K562 (cell line): ENCODE data around the gene CZIB. TPM values are rescaled to one million over a fixed set of nuclear protein-coding genes. Genes with fewer than 3 reads are reported as not detected.

Experiments used
- CCNT2 ChIP-seq: IDR thresholded peaks from 2 replicates; pipeline ENCODE4 v1.6.1; 2011; ENCODE audit warnings: borderline replicate concordance, low read depth, mild to moderate bottlenecking, moderate library complexity, mixed read lengths, low read length; ENCODE audit not compliant: insufficient read length; ENCODE audit errors: extremely low read depth
- DACH1 ChIP-seq: fragments of 450-650 bp; IDR thresholded peaks from 2 replicates; pipeline ENCODE4 v1.6.1; 2018; ENCODE audit not compliant: partially characterized antibody
- ETV5 ChIP-seq: sonication (generic); formaldehyde crosslinking; IDR thresholded peaks from 2 replicates; pipeline ENCODE4 v1.4.0; 2020; ENCODE audit warnings: low read depth, mild to moderate bottlenecking, missing genetic modification reagents
- IFI16 ChIP-seq: fragments of 250-450 bp; sonication (Bioruptor Pico); IDR thresholded peaks from 2 replicates; pipeline ENCODE4 v2.1.2; 2022; ENCODE audit warnings: mild to moderate bottlenecking, inconsistent platforms
- LARP7 ChIP-seq: fragments of 450-650 bp; IDR thresholded peaks from 2 replicates; pipeline ENCODE4 v1.6.1; 2016
- TSC22D4 ChIP-seq: fragments of 450-650 bp; IDR thresholded peaks from 2 replicates; pipeline ENCODE4 v1.6.1; 2016; ENCODE audit warnings: missing genetic modification characterization, missing biosample characterization, control low read depth
- XRCC5 ChIP-seq: fragments of 200-400 bp; formaldehyde crosslinking; IDR thresholded peaks from 2 replicates; pipeline ENCODE4 v1.6.1; 2017; ENCODE audit warnings: low read depth, mild to moderate bottlenecking, low read length
- polyA plus RNA-seq, 8 experiments: library from polyadenylated mRNA; depleted of rRNA in 4 of 8; stranded (reverse) in 5 of 8; unstranded in 3 of 8; fragments of >200 nt; fragmentation: Nextera tagmentation in 2 of 8; fragmentation: Illumina TruSeq in 1 of 8; extraction: Ambion mirVana in 2 of 8; extraction: Trizol in 1 of 8; gene quantifications; 2 replicates each; pipeline versions ENCODE4 v1.2.1 to v1.2.3, GENCODE V29; 2011 to 2014; ENCODE audit warnings: inconsistent platforms in 1 of 8, missing spikeins in 1 of 8
- total RNA-seq, 7 experiments: library from RNA; depleted of rRNA in 6 of 7; stranded (reverse); fragments of >200 nt in 6 of 7; fragmentation: Illumina TruSeq in 2 of 7; extraction: Trizol in 2 of 7; gene quantifications; 2 replicates each; pipeline versions ENCODE4 v1.2.1 to v1.2.3, GENCODE V29; 2011 to 2021; ENCODE audit warnings: low replicate concordance in 1 of 7
- TF ChIP-seq, protein P1 (sequence below): fragments of 250-450 bp; sonication (Bioruptor Pico); IDR thresholded peaks from 2 replicates; pipeline ENCODE4 v1.4.0; 2020
- TF ChIP-seq, protein P2 (sequence below), 2 experiments: fragments of 450-650 bp in 1 of 2; sonication (generic) in 1 of 2; formaldehyde crosslinking in 1 of 2; IDR thresholded peaks in 1 of 2; conservative IDR thresholded peaks in 1 of 2; 2 replicates each; pipeline versions ENCODE4 v1.6.1 to v1.8.1; 2016 to 2023; ENCODE audit warnings: mild to moderate bottlenecking in 2 of 2, moderate library complexity in 2 of 2, inconsistent platforms in 1 of 2, missing genetic modification reagents in 1 of 2
- TF ChIP-seq, protein P3 (sequence below): fragments of 450-650 bp; IDR thresholded peaks from 2 replicates; pipeline ENCODE4 v1.6.1; 2016; ENCODE audit warnings: low read depth

Gene CZIB
- total and polyA plus RNA-seq, 9 of the 15 experiments (the other 6 are each of a cell fraction or from before 2014, with no cell fraction given) = 52.6 to 111 (median 80.0) TPM

DNA sequence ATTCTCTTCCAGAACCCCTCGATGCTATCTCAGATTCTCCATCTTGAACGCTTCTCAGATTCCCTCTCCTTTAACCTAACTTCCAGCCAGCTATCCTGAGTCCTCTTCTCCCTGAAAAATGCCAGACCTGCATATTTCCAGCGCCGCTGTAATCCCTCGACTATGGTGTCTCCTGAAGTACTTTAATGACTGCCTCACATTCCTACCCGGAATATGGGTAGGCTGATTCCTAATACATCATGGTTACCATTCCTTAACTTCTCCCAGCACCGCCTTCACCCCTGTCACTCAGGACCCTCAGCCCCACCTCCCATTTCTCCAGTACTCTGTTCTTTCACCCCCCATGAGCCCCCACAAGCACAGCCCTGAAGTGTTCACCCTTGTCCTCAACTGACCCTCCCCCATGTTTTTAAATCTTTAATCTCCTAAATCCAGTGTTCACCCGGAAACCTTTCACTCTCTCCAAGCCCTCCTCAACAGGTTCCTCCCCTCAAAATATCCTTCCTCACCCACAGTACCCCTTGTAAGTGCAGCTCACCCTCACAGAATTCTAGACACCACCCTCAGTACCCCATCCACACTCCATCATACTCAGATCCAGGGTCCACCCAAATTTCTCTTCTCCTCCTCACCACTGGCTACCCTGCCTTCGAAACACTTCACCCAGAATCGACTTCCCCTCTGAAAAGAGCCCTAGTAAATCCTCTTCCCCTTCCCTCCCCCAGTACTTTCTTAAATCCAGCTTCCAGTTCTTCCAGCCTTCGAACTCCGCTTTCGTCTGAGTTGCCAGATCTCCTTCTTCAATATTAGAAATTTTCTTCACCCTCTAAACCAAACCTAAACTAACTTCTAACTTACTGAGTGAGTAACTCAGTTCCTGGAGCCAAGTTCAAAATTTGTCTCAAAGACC, 22.9 kb downstream of the CZIB start (continued):
- TF ChIP-seq, protein P1, sequence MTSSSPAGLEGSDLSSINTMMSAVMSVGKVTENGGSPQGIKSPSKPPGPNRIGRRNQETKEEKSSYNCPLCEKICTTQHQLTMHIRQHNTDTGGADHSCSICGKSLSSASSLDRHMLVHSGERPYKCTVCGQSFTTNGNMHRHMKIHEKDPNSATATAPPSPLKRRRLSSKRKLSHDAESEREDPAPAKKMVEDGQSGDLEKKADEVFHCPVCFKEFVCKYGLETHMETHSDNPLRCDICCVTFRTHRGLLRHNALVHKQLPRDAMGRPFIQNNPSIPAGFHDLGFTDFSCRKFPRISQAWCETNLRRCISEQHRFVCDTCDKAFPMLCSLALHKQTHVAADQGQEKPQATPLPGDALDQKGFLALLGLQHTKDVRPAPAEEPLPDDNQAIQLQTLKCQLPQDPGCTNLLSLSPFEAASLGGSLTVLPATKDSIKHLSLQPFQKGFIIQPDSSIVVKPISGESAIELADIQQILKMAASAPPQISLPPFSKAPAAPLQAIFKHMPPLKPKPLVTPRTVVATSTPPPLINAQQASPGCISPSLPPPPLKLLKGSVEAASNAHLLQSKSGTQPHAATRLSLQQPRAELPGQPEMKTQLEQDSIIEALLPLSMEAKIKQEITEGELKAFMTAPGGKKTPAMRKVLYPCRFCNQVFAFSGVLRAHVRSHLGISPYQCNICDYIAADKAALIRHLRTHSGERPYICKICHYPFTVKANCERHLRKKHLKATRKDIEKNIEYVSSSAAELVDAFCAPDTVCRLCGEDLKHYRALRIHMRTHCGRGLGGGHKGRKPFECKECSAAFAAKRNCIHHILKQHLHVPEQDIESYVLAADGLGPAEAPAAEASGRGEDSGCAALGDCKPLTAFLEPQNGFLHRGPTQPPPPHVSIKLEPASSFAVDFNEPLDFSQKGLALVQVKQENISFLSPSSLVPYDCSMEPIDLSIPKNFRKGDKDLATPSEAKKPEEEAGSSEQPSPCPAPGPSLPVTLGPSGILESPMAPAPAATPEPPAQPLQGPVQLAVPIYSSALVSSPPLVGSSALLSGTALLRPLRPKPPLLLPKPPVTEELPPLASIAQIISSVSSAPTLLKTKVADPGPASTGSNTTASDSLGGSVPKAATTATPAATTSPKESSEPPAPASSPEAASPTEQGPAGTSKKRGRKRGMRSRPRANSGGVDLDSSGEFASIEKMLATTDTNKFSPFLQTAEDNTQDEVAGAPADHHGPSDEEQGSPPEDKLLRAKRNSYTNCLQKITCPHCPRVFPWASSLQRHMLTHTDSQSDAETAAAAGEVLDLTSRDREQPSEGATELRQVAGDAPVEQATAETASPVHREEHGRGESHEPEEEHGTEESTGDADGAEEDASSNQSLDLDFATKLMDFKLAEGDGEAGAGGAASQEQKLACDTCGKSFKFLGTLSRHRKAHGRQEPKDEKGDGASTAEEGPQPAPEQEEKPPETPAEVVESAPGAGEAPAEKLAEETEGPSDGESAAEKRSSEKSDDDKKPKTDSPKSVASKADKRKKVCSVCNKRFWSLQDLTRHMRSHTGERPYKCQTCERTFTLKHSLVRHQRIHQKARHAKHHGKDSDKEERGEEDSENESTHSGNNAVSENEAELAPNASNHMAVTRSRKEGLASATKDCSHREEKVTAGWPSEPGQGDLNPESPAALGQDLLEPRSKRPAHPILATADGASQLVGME = no peak
- TF ChIP-seq TSC22D4 (tag) (no peak), XRCC5 (no peak), ETV5 (CRISPR knock-in tag) (no peak), DACH1 (no peak), LARP7 (peak; percentile 65; the same call in 1 of the 2 replicates), CCNT2 (no peak), IFI16 (CRISPR knock-in tag) (no peak)
- TF ChIP-seq, protein P2, sequence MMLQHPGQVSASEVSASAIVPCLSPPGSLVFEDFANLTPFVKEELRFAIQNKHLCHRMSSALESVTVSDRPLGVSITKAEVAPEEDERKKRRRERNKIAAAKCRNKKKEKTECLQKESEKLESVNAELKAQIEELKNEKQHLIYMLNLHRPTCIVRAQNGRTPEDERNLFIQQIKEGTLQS (IDR thresholded peaks at IDR 0.05) = no peak
- TF ChIP-seq, protein P2 (CRISPR knock-in tag; conservative IDR thresholded peaks at IDR 0.05) = no peak
- TF ChIP-seq, protein P3, sequence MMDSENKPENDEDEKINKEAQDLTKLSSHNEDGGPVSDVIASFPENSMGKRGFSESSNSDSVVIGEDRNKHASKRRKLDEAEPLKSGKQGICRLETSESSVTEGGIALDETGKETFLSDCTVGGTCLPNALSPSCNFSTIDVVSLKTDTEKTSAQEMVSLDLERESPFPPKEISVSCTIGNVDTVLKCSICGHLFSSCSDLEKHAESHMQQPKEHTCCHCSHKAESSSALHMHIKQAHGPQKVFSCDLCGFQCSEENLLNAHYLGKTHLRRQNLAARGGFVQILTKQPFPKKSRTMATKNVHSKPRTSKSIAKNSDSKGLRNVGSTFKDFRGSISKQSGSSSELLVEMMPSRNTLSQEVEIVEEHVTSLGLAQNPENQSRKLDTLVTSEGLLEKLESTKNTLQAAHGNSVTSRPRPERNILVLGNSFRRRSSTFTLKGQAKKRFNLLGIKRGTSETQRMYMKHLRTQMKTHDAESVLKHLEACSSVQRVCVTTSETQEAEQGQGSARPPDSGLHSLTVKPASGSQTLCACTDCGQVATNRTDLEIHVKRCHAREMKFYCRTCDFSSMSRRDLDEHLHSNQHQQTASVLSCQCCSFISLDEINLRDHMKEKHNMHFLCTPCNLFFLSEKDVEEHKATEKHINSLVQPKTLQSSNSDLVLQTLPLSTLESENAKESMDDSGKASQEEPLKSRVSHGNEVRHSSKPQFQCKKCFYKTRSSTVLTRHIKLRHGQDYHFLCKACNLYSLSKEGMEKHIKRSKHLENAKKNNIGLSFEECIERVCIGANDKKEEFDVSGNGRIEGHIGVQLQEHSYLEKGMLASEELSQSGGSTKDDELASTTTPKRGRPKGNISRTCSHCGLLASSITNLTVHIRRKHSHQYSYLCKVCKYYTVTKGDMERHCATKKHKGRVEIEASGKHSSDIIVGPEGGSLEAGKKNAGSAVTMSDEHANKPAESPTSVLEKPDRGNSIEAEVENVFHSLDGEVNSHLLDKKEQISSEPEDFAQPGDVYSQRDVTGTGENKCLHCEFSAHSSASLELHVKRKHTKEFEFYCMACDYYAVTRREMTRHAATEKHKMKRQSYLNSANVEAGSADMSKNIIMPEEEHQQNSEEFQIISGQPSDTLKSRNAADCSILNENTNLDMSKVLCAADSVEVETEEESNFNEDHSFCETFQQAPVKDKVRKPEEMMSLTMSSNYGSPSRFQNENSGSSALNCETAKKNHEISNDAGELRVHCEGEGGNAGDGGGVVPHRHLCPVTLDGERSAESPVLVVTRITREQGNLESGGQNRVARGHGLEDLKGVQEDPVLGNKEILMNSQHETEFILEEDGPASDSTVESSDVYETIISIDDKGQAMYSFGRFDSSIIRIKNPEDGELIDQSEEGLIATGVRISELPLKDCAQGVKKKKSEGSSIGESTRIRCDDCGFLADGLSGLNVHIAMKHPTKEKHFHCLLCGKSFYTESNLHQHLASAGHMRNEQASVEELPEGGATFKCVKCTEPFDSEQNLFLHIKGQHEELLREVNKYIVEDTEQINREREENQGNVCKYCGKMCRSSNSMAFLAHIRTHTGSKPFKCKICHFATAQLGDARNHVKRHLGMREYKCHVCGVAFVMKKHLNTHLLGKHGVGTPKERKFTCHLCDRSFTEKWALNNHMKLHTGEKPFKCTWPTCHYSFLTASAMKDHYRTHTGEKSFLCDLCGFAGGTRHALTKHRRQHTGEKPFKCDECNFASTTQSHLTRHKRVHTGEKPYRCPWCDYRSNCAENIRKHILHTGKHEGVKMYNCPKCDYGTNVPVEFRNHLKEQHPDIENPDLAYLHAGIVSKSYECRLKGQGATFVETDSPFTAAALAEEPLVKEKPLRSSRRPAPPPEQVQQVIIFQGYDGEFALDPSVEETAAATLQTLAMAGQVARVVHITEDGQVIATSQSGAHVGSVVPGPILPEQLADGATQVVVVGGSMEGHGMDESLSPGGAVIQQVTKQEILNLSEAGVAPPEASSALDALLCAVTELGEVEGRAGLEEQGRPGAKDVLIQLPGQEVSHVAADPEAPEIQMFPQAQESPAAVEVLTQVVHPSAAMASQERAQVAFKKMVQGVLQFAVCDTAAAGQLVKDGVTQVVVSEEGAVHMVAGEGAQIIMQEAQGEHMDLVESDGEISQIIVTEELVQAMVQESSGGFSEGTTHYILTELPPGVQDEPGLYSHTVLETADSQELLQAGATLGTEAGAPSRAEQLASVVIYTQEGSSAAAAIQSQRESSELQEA = peak; percentile 35; the same call in 1 of the 2 replicates
